HG02970 (cell line): ENCODE results near the gene UBAP1L.
"Not testable (repeated sequence)": the region's sequence is repeated elsewhere in the genome, so short reads cannot be mapped to it uniquely, and the experiment has no call there.

Source experiments
- ATAC-seq: cut with Tn5 transposase; IDR thresholded peaks from one replicate; pipeline ENCODE4 v1.9.1; 2021; ENCODE audit warnings: mild to moderate bottlenecking, moderate library complexity, moderate number of reproducible peaks; ENCODE audit not compliant: unreplicated experiment, low FRiP score

The UBAP1L gene

GRCh38 chr15:65101411-65101890 lies 13.5 kb downstream of the UBAP1L start:
- ATAC-seq, result no peak

DNA sequence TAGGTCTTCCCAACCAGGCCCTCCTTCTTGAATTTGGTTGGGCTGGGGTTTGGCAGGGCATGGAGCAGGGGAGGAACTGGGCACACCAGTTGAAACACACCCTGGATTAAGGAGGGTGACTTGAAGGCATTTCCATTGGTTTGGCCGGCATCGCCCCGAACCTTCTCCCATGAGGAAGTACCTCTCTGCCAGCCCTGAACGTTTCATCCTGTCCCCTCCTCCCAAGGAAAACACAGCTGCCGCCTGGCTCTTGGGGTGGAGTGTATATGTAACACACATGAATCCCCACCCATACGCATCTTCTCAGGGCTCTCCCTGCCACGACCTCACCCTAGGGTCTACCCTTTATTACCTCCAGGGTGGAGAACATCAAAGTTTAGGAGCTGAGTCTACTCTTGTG lies 14.6 kb downstream of the UBAP1L start:
- no peak for ATAC-seq

DNA sequence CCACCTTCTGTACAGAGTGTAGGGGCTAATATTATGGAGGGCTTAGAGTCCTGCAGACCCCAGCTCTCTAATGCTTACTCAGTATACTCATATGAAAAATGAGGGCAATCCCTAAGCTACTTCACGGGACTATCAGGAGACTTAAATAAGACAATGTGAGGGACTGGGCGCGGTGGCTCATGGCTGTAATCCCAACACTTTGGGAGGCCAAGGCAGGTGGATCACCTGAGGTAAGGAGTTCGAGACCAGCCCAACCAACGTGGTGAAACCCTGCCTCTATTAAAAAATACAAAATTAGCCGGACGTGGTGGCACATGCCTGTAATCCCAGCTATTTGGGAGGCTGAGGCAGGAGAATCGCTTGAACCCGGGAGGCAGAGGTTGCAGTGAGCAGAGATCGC lies 15.2 kb downstream of the UBAP1L start:
- ATAC-seq, result not testable (repeated sequence)

DNA sequence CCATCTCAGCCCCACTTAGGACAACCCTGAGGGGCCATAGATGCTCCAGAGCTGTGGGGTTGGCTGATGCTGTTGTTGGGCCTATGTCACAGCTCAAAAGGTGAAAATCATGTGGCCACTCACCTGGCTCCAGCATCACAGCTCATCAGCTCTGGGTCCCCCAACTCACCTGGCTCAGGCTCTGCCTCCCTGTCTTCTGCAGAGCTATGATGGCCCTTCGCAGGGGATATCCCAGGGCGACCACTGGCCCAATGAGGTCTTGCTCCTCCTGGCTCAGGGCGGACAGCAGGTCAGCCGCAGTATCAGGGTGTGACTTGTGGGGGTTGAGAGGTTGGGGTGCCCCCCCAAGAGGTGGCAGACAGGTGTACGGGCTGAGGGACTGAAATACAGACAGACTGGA lies 15.7 kb downstream of the UBAP1L start:
- ATAC-seq, result no peak

DNA sequence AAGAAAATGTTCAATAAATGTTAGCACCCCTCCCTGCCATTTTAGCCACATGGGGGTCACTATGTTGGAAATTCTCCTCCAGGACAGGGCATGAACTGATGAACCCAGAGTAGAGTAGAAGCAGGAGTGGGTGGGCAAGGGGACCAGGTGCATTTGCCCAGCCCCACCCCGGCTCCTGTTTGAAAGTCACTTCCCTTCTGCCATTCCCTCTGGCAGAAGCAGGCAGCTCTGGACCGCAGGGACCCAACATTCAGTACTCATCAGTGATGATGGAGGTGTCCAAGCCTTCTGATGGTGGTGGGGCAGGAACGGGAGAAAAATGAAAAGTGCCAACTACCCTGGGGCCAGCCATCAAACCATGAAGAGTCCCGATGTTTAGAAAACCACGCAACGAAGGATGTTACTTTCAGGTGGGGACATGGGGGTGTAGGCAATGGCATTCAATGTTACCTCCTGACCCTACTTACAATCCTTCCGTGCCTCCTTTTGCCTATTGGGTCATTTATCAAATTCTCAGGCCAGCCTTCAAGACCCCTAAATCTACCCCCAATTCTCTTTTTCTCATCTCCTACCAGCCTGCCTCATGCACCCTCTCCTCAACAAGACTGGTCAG lies 17.2 kb downstream of the UBAP1L start:
- ATAC-seq, result no peak

DNA sequence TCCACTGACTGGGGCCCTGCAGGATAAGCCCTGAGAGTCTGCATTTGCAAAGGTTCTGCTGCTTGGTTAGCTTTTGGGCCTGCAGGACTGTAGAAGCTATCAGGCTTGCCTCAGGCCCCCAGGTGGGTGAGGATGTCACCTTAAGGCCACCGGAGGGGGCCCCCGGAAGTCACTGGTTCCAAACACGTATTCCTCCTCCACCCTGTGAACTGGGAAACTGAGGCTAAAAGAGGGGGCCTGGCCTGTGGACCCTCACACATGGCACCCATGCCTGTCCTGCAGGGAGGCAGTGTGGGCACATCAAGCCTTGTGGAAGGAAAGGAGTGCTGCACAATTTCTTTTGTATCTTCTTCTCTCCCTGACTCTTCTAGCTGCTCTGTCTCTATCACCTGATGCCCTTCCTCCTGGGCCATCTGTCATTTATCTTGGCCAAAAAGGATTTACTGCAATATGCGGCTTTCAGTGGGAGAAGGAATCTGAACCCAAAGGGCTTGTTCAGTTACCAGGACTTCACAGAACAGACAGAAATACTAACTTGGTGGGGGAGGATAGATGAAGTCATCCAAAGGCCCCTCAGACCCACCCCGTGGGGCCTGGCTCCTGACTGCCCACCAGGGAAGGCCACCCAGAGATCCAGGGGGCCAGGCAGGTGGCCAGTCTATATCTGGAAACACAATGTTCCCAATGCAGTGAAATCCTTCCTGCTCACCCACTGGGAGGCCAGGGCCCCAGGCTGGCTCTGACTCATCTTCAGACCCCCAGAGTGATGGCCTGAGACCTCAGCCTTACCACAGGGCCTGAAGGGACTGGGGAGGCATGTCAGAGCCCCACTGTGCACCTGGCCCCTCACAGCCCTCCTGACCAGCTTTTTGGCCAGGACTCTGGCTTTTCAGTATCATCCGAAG lies 18.3 kb downstream of the UBAP1L start:
- ATAC-seq, result no peak

- ATAC-seq, result no peak
Measured at GRCh38 chr15:65095747-65096104, 19.3 kb downstream of the UBAP1L start.

GRCh38 chr15:65095011-65095746 lies 19.8 kb downstream of the UBAP1L start:
- no peak for ATAC-seq

- no peak for ATAC-seq
Measured at GRCh38 chr15:65094294-65094995, 20.6 kb downstream of the UBAP1L start.

DNA sequence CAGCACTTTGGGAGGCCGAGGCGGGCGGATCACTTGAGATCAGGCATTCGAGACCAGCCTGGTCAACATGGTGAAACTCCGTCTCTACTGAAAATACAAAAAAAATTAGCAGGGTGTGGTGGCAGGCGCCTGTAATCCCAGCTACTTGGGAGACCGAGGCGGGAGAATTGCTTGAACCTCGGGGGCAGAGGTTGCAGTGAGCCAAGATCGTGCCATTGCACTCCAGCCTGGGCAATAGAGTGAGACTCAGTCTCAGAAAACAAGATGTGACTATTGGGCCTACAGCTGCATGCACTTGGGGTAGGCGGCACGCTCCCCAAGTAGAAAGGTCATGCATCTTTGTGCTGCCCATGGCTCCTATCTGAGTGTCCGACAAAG lies 21.2 kb downstream of the UBAP1L start:
- not testable (repeated sequence) for ATAC-seq

DNA sequence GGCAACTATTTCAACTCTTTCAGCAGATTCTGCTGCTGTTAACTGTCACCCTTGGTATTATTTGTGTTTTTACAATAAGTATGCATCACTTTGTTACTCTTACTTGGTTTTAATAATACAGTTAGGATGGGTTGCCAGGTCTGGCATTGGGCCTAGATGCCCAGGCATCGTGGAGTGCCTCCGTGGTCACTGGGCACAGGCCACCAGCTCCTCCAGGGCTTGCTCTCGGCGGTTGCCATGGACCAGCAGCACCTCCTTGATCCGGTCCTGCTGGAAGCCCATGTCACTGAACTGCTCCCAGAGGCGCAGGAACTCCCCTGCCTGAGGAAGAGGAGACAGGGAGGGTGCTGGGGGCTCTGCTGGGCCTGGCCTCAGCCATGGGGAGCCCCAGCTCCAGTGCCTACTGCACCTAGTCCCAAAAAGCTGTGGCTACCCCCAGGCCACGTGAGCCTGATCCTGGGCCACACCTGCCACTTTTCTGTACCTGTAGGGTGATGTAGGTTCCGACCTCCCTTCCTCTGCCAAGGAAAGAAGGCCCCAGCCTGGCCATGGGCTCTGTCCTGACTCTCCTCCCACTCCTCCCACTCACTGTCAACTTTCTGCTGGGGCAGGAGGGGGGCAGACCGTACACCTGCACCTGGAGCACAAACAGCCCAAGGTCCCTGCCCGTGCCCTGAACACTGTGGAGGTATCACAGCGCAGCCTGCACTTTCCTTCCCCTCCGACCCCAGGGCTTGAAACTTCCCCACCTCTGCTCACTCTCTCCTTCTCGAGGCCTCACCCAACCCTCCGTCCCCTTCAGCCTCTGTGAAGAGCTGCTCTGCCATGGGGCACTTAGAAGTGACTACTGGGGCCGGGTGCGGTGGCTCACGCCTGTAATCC lies 21.8 kb downstream of the UBAP1L start:
- no peak for ATAC-seq

DNA sequence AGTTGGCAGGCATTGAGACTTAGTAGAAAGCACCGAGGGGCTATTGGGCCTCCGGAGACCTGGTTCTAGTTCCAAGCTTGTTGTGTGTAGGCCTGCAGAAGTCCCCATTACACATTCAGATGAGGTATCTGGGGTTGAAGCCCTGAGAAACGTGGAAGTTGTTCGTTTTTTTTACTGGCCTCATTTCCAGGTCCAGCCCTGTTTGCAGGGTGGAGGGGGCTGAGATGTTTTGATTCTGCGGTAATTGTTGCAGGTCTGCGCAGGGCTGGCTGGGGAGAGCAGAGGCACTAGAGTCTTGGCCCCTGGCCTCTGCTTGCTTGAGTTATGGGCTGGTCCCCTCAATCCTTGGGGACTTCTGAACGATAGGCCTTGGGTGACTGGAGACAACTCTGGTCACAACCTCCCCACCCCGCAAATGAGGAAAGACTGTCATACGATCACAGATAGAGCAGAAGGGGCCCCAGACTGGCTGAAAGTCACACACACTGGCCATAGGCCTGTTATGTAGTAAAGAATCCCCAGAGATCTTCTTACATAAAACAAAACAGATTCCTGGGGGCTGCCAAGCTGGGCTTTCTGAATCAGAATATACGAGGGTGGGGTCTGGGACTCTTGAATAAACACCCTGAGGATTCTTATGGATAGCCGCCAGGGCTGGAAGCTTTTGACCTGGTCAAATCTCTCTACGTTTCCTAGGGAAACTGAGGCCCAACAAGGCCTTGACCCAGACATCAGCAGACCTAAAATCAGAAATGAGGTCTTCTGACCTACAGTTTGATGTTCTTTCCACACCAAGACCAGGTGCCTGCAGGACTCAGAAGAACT lies 22.8 kb downstream of the UBAP1L start:
- ATAC-seq, result no peak

GRCh38 chr15:65089206-65089824 lies 25.7 kb downstream of the UBAP1L start:
- no peak for ATAC-seq

GRCh38 chr15:65088643-65089021 lies 26.4 kb downstream of the UBAP1L start:
- ATAC-seq, result no peak

DNA sequence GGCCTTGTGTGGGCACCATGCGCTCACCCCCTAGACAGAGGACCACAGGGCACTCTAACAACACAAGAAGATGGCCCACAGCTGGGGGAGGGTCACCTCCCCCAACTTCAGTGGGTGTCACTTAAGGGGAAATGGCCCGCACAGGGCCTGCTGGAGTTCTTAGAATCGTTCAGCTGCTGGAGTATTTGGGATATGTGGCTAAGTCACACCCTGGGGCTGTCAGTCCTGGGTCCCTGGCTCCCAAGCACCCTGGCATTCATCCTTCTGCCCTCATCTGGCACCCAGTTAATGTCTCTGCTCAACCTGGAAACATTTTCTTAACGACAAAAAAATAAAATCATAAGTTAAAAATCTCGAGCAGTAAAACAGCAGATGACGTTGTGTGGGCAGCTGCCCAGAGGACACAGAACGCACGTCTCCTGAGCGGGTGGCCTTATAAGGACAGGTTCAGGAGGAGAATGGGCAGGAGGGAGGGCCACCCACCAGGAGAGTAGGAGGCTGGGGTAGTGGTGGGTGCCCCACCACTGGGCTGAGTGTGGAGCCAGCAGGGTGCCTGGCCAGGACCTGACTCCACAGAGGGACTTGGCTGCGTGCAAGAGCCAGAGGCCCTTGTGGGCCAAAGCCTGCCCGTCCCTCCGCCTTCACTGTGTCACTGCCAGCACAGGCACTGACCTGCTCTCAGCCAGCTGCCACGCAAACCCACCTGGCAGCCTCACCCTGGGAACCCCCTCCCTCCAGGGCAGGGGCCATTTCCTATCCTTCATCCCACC lies 26.9 kb downstream of the UBAP1L start:
- ATAC-seq, result no peak

- ATAC-seq, result no peak
Measured at GRCh38 chr15:65087411-65087810, 27.6 kb downstream of the UBAP1L start.

- ATAC-seq, result no peak
Measured at GRCh38 chr15:65086680-65087111, 28.3 kb downstream of the UBAP1L start.
